HEK293 (cell line): ENCODE data around the gene PPP1R15B.

Experiments
- CTCF ChIA-PET: fragments of 350-600 bp; formaldehyde crosslinking; extraction: SDS; loops from one replicate; lab custom pipeline; 2021; ENCODE audit warnings: antibody characterized with exemption; lab: Yijun Ruan, JAX
- POLR2A ChIA-PET: fragments of 300-600 bp; formaldehyde crosslinking; extraction: SDS; loops from one replicate; lab custom pipeline; 2020; ENCODE audit warnings: antibody characterized with exemption, inconsistent platforms; lab: Yijun Ruan, JAX
- H3K27ac ChIP-seq: fragments of 200-500 bp; sonication (Bioruptor generic); 2 replicates; pipeline ENCODE4 v1.5.1; 2014; ENCODE audit warnings: low read depth, low read length, control low read depth, inconsistent platforms; ENCODE audit errors: extremely low read depth
- H3K36me3 ChIP-seq, 2 experiments: fragments of 200-500 bp in 1 of 2; sonication (Bioruptor generic) in 1 of 2; 1 replicate in 1 of 2; 2 replicates in 1 of 2; pipeline ENCODE4 v1.5.1; 2014 to 2017; ENCODE audit warnings: inconsistent platforms in 2 of 2, low read length in 2 of 2; ENCODE audit not compliant: control insufficient read depth in 2 of 2, insufficient read depth in 1 of 2
- H3K4me1 ChIP-seq: fragments of 200-500 bp; sonication (Bioruptor generic); 2 replicates; pipeline ENCODE4 v1.5.1; 2014; ENCODE audit warnings: mild to moderate bottlenecking, low read length, inconsistent platforms; ENCODE audit not compliant: control insufficient read depth, insufficient read depth
- H3K4me3 ChIP-seq: 2 replicates; pipeline ENCODE4 v1.5.1; 2011; ENCODE audit warnings: low read depth, mild to moderate bottlenecking, control low read depth, low read length, moderate library complexity
- H3K9me3 ChIP-seq: fragments of 200-500 bp; sonication (Bioruptor generic); 2 replicates; pipeline ENCODE4 v1.5.1; 2014; ENCODE audit warnings: low read depth, low read length, inconsistent platforms; ENCODE audit not compliant: control insufficient read depth, insufficient read depth
- OSR2 ChIP-seq: fragments of 450-650 bp; formaldehyde crosslinking; IDR thresholded peaks from 2 replicates; pipeline ENCODE4 v1.5.1; 2016; ENCODE audit warnings: missing biosample characterization, missing genetic modification characterization
- SP7 ChIP-seq: fragments of 450-650 bp; formaldehyde crosslinking; IDR thresholded peaks from 2 replicates; pipeline ENCODE4 v1.5.1; 2016; ENCODE audit warnings: missing biosample characterization, missing genetic modification characterization
- ZNF423 ChIP-seq: fragments of 450-650 bp; formaldehyde crosslinking; IDR thresholded peaks from 2 replicates; pipeline ENCODE4 v1.5.1; 2016; ENCODE audit warnings: missing biosample characterization, missing genetic modification characterization
- ZNF624 ChIP-seq: fragments of 450-650 bp; formaldehyde crosslinking; IDR thresholded peaks from 2 replicates; pipeline ENCODE4 v1.5.1; 2017; ENCODE audit warnings: missing biosample characterization, missing genetic modification characterization
- ZNF626 ChIP-seq: fragments of 450-650 bp; sonication (Bioruptor Pico); formaldehyde crosslinking; IDR thresholded peaks from 2 replicates; pipeline ENCODE4 v1.5.1; 2018; ENCODE audit warnings: missing biosample characterization, missing genetic modification characterization, inconsistent platforms
- ZNF654 ChIP-seq: fragments of 450-650 bp; formaldehyde crosslinking; IDR thresholded peaks from 2 replicates; pipeline ENCODE4 v1.5.1; 2016; ENCODE audit warnings: low read depth, missing biosample characterization, missing genetic modification characterization
- ZNF792 ChIP-seq: fragments of 450-650 bp; formaldehyde crosslinking; IDR thresholded peaks from 2 replicates; pipeline ENCODE4 v1.5.1; 2016; ENCODE audit warnings: missing biosample characterization, missing genetic modification characterization
- ZNF837 ChIP-seq: fragments of 450-650 bp; formaldehyde crosslinking; IDR thresholded peaks from 2 replicates; pipeline ENCODE4 v1.5.1; 2016; ENCODE audit warnings: missing biosample characterization, missing genetic modification characterization
- ZSCAN4 ChIP-seq: fragments of 450-650 bp; formaldehyde crosslinking; IDR thresholded peaks from 2 replicates; pipeline ENCODE4 v1.5.1; 2017; ENCODE audit warnings: missing biosample characterization, missing genetic modification characterization

Gene PPP1R15B

GRCh38 chr1:204355913-204356312, 55.7 kb downstream of the PPP1R15B start:
- POLR2A ChIA-PET: no interaction called here
- TF ChIP-seq SP7 (tag by site-specific recombination) (no peak), ZNF792 (tag by site-specific recombination) (no peak), ZNF837 (tag by site-specific recombination) (no peak), ZNF624 (no peak), ZSCAN4 (peak; percentile 25; the same call in 1 of the 2 replicates), ZNF654 (tag by site-specific recombination) (no peak)
- Histone ChIP-seq H3K27ac (no peak overlapping the region), H3K36me3 (no peaks in the 10 kb centered on the region), H3K4me3 (no peak overlapping the region), H3K9me3 (no peaks in the 10 kb centered on the region), H3K4me1 (no peaks in the 10 kb centered on the region; the same call in 1 of the 2 replicates)
- CTCF ChIA-PET: interaction anchor here (0.6 to 1.7 kb wide), 2 partner anchors 149 to 185 kb away, joined by 4 to 5 read pairs; no protein-coding TSS in a partner anchor

- H3K4me1 ChIP-seq: no peaks in the 10 kb centered on the region; the same call in 1 of the 2 replicates
- ChIA-PET CTCF (interaction anchor here (0.6 to 2.6 kb wide), 6 partner anchors 9 to 192 kb away, joined by 3 to 24 read pairs (median 4); no protein-coding TSS in a partner anchor), POLR2A (no interaction called here)
- H3K4me3 ChIP-seq: no peak overlapping the region
- H3K27ac ChIP-seq: no peak overlapping the region
- no peaks in the 10 kb centered on the region for H3K36me3 ChIP-seq
- TF ChIP-seq ZNF626 (tag by site-specific recombination) (no peak), ZNF423 (tag by site-specific recombination) (no peak), OSR2 (tag by site-specific recombination) (peak; percentile 64)
- H3K9me3 ChIP-seq: no peaks in the 10 kb centered on the region
These were observed 57.0 kb downstream of the PPP1R15B start for GRCh38 chr1:204354579-204354978.
